Upper lobe of right lung (tissue), 1 donor: ENCODE measurements around the gene IQGAP2. TPM values are rescaled to one million over a fixed set of nuclear protein-coding genes. Genes with fewer than 3 reads are reported as not detected.
"Not testable (repeated sequence)": the region's sequence is repeated elsewhere in the genome, so short reads cannot be mapped to it uniquely, and the experiment has no call there.

Source experiments
- ATAC-seq: fragments of 200-7000 bp; cut with Tn5 transposase; one replicate; pipeline ENCODE4 v1.9.1; 2020; ENCODE audit warnings: mild to moderate bottlenecking, moderate library complexity
- DNase-seq: peaks from one replicate; pipeline ENCODE4 v3.0.0-alpha.2; 2020
- H3K27ac ChIP-seq: fragments of 200-600 bp; one replicate; pipeline ENCODE4 v1.8.0; 2022
- H3K27me3 ChIP-seq: fragments of 200-600 bp; one replicate; pipeline ENCODE4 v1.8.0; 2022; ENCODE audit warnings: mild to moderate bottlenecking
- H3K36me3 ChIP-seq: fragments of 200-600 bp; one replicate; pipeline ENCODE4 v1.8.0; 2022
- H3K4me1 ChIP-seq: fragments of 200-600 bp; one replicate; pipeline ENCODE4 v1.8.0; 2022
- H3K4me3 ChIP-seq: fragments of 200-600 bp; one replicate; pipeline ENCODE4 v1.8.0; 2022; ENCODE audit warnings: mild to moderate bottlenecking
- H3K9me3 ChIP-seq: fragments of 200-600 bp; one replicate; pipeline ENCODE4 v1.8.0; 2022
- CTCF ChIP-seq: fragments of 200-600 bp; IDR thresholded peaks from one replicate; pipeline ENCODE4 v1.8.0; 2022; ENCODE audit warnings: antibody characterized with exemption
- intact Hi-C: fragments of 100-400 bp; cut with DNase I; formaldehyde crosslinking; loops from one replicate; pipeline ENCODE4 v1.11.0; 2022
- total RNA-seq: library from RNA; stranded (reverse); fragmentation: NEBNext Ultra II Directional; extraction: Animal tissue kit (Norgen Biotek cat#: 25700); gene quantifications from one replicate; pipeline ENCODE4 v1.2.1, GENCODE V29; 2021
- donor health status: DM: no; HTN: yes; CAD: no; lungs with severe emphysema.

The IQGAP2 gene
- total RNA-seq, 1 donor from 2014 or later: 31.0 TPM

- ATAC-seq: peak; percentile 57
- no peak for DNase-seq
- no peaks in the 10 kb centered on the region for H3K27me3 ChIP-seq
- H3K4me3 ChIP-seq: peak overlapping the region; percentile 31
- no peak for TF ChIP-seq CTCF
- peaks cover 42% of the 10 kb centered on the region for H3K4me1 ChIP-seq
- no peaks in the 10 kb centered on the region for H3K9me3 ChIP-seq
- peak overlapping the region; percentile 67 for H3K27ac ChIP-seq
- no peaks in the 10 kb centered on the region for H3K36me3 ChIP-seq
- intact Hi-C loops: no loop called here
These were observed 143.5 kb downstream of the IQGAP2 start for GRCh38 chr5:76546497-76547102.

GRCh38 chr5:76547242-76547890 is 144.3 kb downstream of the IQGAP2 start:
- no peak for TF ChIP-seq CTCF
- Histone ChIP-seq H3K36me3 (no peaks in the 10 kb centered on the region), H3K27ac (peak overlapping the region; percentile 67), H3K9me3 (no peaks in the 10 kb centered on the region), H3K4me3 (peak overlapping the region; percentile 31), H3K27me3 (no peaks in the 10 kb centered on the region), H3K4me1 (peaks cover 40% of the 10 kb centered on the region)
- ATAC-seq (peak; percentile 76), DNase-seq (no peak)
- intact Hi-C loops: no loop called here

- H3K36me3 ChIP-seq: no peaks in the 10 kb centered on the region
- intact Hi-C loops: no loop called here
- DNase-seq (no peak), ATAC-seq (no peak)
- H3K27me3 ChIP-seq: no peaks in the 10 kb centered on the region
- peaks cover 38% of the 10 kb centered on the region for H3K4me1 ChIP-seq
- no peaks in the 10 kb centered on the region for H3K9me3 ChIP-seq
- peak overlapping the region; percentile 67 for H3K27ac ChIP-seq
- TF ChIP-seq CTCF: no peak
- peak overlapping the region; percentile 31 for H3K4me3 ChIP-seq
These were observed 144.9 kb downstream of the IQGAP2 start for GRCh38 chr5:76547891-76548524.

GRCh38 chr5:76548525-76549229 is 145.6 kb downstream of the IQGAP2 start:
- ATAC-seq (no peak), DNase-seq (no peak)
- no peak overlapping the region for H3K4me3 ChIP-seq
- no peak for TF ChIP-seq CTCF
- intact Hi-C loops: no loop called here
- H3K4me1 ChIP-seq: peaks cover 31% of the 10 kb centered on the region
- no peaks in the 10 kb centered on the region for H3K27me3 ChIP-seq
- H3K27ac ChIP-seq: no peak overlapping the region
- H3K9me3 ChIP-seq: no peaks in the 10 kb centered on the region
- no peaks in the 10 kb centered on the region for H3K36me3 ChIP-seq

GRCh38 chr5:76550881-76551280 is 147.8 kb downstream of the IQGAP2 start:
- H3K27me3 ChIP-seq, H3K4me3 ChIP-seq, H3K27ac ChIP-seq, intact Hi-C loops, ATAC-seq, H3K9me3 ChIP-seq, DNase-seq, H3K36me3 ChIP-seq: not testable (repeated sequence)
- H3K4me1 ChIP-seq: peaks cover 21% of the 10 kb centered on the region

GRCh38 chr5:76552546-76552945 is 149.5 kb downstream of the IQGAP2 start:
- ATAC-seq (no peak), DNase-seq (no peak)
- H3K27me3 ChIP-seq: no peaks in the 10 kb centered on the region
- H3K9me3 ChIP-seq: no peaks in the 10 kb centered on the region
- no peaks in the 10 kb centered on the region for H3K36me3 ChIP-seq
- H3K27ac ChIP-seq: no peak overlapping the region
- no peak for TF ChIP-seq CTCF
- H3K4me1 ChIP-seq: peaks cover 10% of the 10 kb centered on the region
- intact Hi-C loops: no loop called here
- no peak overlapping the region for H3K4me3 ChIP-seq
